ENCODE data around the gene TGFBR2. TPM values are rescaled to one million over a fixed set of nuclear protein-coding genes. Genes with fewer than 3 reads are reported as not detected.

Gene TGFBR2
- total and polyA plus RNA-seq, 2 experiments from 2014 or later: 135 to 188 TPM

GRCh38 chr3:30694668-30695067 lies 88.3 kb downstream of the TGFBR2 start:
- H3K36me3 ChIP-seq (ENCODE audit: low read depth): peaks cover 53% of the 10 kb centered on the region
- H3K27ac ChIP-seq: no peak overlapping the region
- peaks cover 16% of the 10 kb centered on the region for H3F3A ChIP-seq (ENCODE audit: insufficient read depth)
- H3K79me2 ChIP-seq (ENCODE audit: insufficient read depth): peaks cover 8% of the 10 kb centered on the region; the same call in 1 of the 2 replicates
- H3K9me3 ChIP-seq (ENCODE audit: low read depth): no peaks in the 10 kb centered on the region
- no peak overlapping the region for H3K9ac ChIP-seq
- TF ChIP-seq EZH2 (IDR thresholded peaks at IDR 0.05; ENCODE audit: insufficient read depth, poor library complexity, severe bottlenecking): no peak
- WGBS, 2 experiments (ENCODE audit: low coverage in 1 of 2, low lambda C conversion rate in 2 of 2, missing lambda C conversion rate in 2 of 2): 96 to 99% methylated on average over 3 of the region's 3 CpGs
- H3K27me3 ChIP-seq (replicated peaks; ENCODE audit: insufficient read depth): no peaks in the 10 kb centered on the region
- H3K4me1 ChIP-seq (ENCODE audit: insufficient read depth): peaks cover 10% of the 10 kb centered on the region
- no peak overlapping the region for H2AFZ ChIP-seq
- in situ Hi-C loops (cut with MboI): no loop called here
- no peaks in the 10 kb centered on the region for H3K9me2 ChIP-seq (ENCODE audit: insufficient read depth)
- DNase-seq: no peak
- H3K4me3 ChIP-seq: no peak overlapping the region
- H4K20me1 ChIP-seq (ENCODE audit: insufficient read depth): no peaks in the 10 kb centered on the region
- no peak overlapping the region for H3K4me2 ChIP-seq (ENCODE audit: unreplicated experiment)

- H2AFZ ChIP-seq: no peak overlapping the region
- TF ChIP-seq EZH2 (IDR thresholded peaks at IDR 0.05; ENCODE audit: insufficient read depth, poor library complexity, severe bottlenecking) (no peak), EZH2phosphoT487 (IDR thresholded peaks at IDR 0.05; ENCODE audit: insufficient read depth, low read depth) (no peak)
- no peak overlapping the region for H3K9ac ChIP-seq
- no peaks in the 10 kb centered on the region for H3K9me2 ChIP-seq (ENCODE audit: insufficient read depth)
- H3K27ac ChIP-seq: no peak overlapping the region
- 97 to 99% methylated on average over 6 of the region's 6 CpGs for WGBS, 2 experiments (ENCODE audit: low coverage in 1 of 2, low lambda C conversion rate in 2 of 2, missing lambda C conversion rate in 2 of 2)
- peaks cover 53% of the 10 kb centered on the region for H3K36me3 ChIP-seq (ENCODE audit: low read depth)
- in situ Hi-C loops (cut with MboI): no loop called here
- no peak overlapping the region for H3K4me3 ChIP-seq
- H3K27me3 ChIP-seq (replicated peaks; ENCODE audit: insufficient read depth): no peaks in the 10 kb centered on the region
- H3K4me2 ChIP-seq (ENCODE audit: unreplicated experiment): no peak overlapping the region
- peaks cover 3% of the 10 kb centered on the region for H3K4me1 ChIP-seq (ENCODE audit: insufficient read depth)
- H3K79me2 ChIP-seq (ENCODE audit: insufficient read depth): peaks cover 8% of the 10 kb centered on the region; the same call in 1 of the 2 replicates
- DNase-seq: no peak
- no peaks in the 10 kb centered on the region for H4K20me1 ChIP-seq (ENCODE audit: insufficient read depth)
- H3K9me3 ChIP-seq (ENCODE audit: low read depth): no peaks in the 10 kb centered on the region
- H3F3A ChIP-seq (ENCODE audit: insufficient read depth): peaks cover 11% of the 10 kb centered on the region
Measured at GRCh38 chr3:30695302-30696061, 89.1 kb downstream of the TGFBR2 start.

- in situ Hi-C loops (cut with MboI): no loop called here
- Histone ChIP-seq H3K27me3 (replicated peaks; ENCODE audit: insufficient read depth) (no peaks in the 10 kb centered on the region), H2AFZ (no peak overlapping the region), H3K9me2 (ENCODE audit: insufficient read depth) (no peaks in the 10 kb centered on the region), H3K79me2 (ENCODE audit: insufficient read depth) (peaks cover 8% of the 10 kb centered on the region; the same call in 1 of the 2 replicates), H3K9ac (no peak overlapping the region), H3K9me3 (ENCODE audit: low read depth) (no peaks in the 10 kb centered on the region), H3K4me2 (ENCODE audit: unreplicated experiment) (no peak overlapping the region), H3K4me1 (ENCODE audit: insufficient read depth) (peaks cover 3% of the 10 kb centered on the region), H3F3A (ENCODE audit: insufficient read depth) (peaks cover 18% of the 10 kb centered on the region), H3K27ac (no peak overlapping the region), H4K20me1 (ENCODE audit: insufficient read depth) (no peaks in the 10 kb centered on the region), H3K4me3 (no peak overlapping the region), H3K36me3 (ENCODE audit: low read depth) (peaks cover 57% of the 10 kb centered on the region)
- WGBS, 2 experiments (ENCODE audit: low coverage in 1 of 2, low lambda C conversion rate in 2 of 2, missing lambda C conversion rate in 2 of 2): 57 to 61% methylated on average over 3 of the region's 3 CpGs
- no peak for DNase-seq
- TF ChIP-seq EZH2 (IDR thresholded peaks at IDR 0.05; ENCODE audit: insufficient read depth, poor library complexity, severe bottlenecking) (no peak), EZH2phosphoT487 (IDR thresholded peaks at IDR 0.05; ENCODE audit: insufficient read depth, low read depth) (no peak)
Measured at GRCh38 chr3:30696403-30696819, 90.0 kb downstream of the TGFBR2 start.

GRCh38 chr3:30696896-30697295 lies 90.5 kb downstream of the TGFBR2 start:
- Histone ChIP-seq H3K27ac (no peak overlapping the region), H3K27me3 (replicated peaks; ENCODE audit: insufficient read depth) (no peaks in the 10 kb centered on the region), H3K36me3 (ENCODE audit: low read depth) (peaks cover 57% of the 10 kb centered on the region), H2AFZ (no peak overlapping the region), H3K4me2 (ENCODE audit: unreplicated experiment) (no peak overlapping the region), H3K79me2 (ENCODE audit: insufficient read depth) (peaks cover 8% of the 10 kb centered on the region; the same call in 1 of the 2 replicates), H3K9me3 (ENCODE audit: low read depth) (no peaks in the 10 kb centered on the region), H4K20me1 (ENCODE audit: insufficient read depth) (no peaks in the 10 kb centered on the region), H3K4me3 (no peak overlapping the region), H3K9me2 (ENCODE audit: insufficient read depth) (no peaks in the 10 kb centered on the region), H3K9ac (no peak overlapping the region), H3F3A (ENCODE audit: insufficient read depth) (peaks cover 21% of the 10 kb centered on the region), H3K4me1 (ENCODE audit: insufficient read depth) (peaks cover 3% of the 10 kb centered on the region)
- no peak for TF ChIP-seq EZH2phosphoT487 (IDR thresholded peaks at IDR 0.05; ENCODE audit: insufficient read depth, low read depth)
- TF ChIP-seq EZH2 (IDR thresholded peaks at IDR 0.05; ENCODE audit: insufficient read depth, poor library complexity, severe bottlenecking): no peak
- WGBS, 2 experiments (ENCODE audit: low coverage in 1 of 2, low lambda C conversion rate in 2 of 2, missing lambda C conversion rate in 2 of 2): 95 to 98% methylated on average over 2 of the region's 2 CpGs
- no peak for DNase-seq
- in situ Hi-C loops (cut with MboI): no loop called here
